Keratinocyte (primary cell): ENCODE results near the gene SETDB1. TPM values are rescaled to one million over a fixed set of nuclear protein-coding genes. Genes with fewer than 3 reads are reported as not detected.
"Not testable (repeated sequence)": the region's sequence is repeated elsewhere in the genome, so short reads cannot be mapped to it uniquely, and the experiment has no call there.

Experiments
- DNase-seq: peaks from one replicate; pipeline ENCODE4 v3.0.0-alpha.2; 2011; ENCODE audit warnings: low read depth, missing footprints, low spot score
- FAIRE-seq: peaks from 2 replicates; lab custom pipeline; 2011; peaks lifted over from hg19 to GRCh38; lab: Jason Lieb, UNC
- H2AFZ ChIP-seq: 2 replicates; pipeline ENCODE4 v1.6.0; 2012; ENCODE audit warnings: low read length, control low read depth, inconsistent platforms; ENCODE audit not compliant: control insufficient read depth
- H3K27ac ChIP-seq: 2 replicates; pipeline ENCODE4 v1.5.1; 2011; ENCODE audit warnings: low read length; ENCODE audit not compliant: control insufficient read depth, insufficient read depth
- H3K27me3 ChIP-seq: 3 replicates; pipeline ENCODE4 v1.6.0; 2011; ENCODE audit warnings: low read length; ENCODE audit not compliant: control insufficient read depth, insufficient read depth; ENCODE audit errors: extremely low read depth
- H3K36me3 ChIP-seq, 2 experiments: 2 replicates in 1 of 2; 3 replicates in 1 of 2; pipeline ENCODE4 v1.5.1; 2011; ENCODE audit warnings: low read length in 2 of 2, mild to moderate bottlenecking in 1 of 2; ENCODE audit not compliant: control insufficient read depth in 2 of 2, insufficient read depth in 2 of 2; ENCODE audit errors: extremely low read depth in 1 of 2
- H3K4me1 ChIP-seq: 3 replicates; pipeline ENCODE4 v1.5.1; 2011; ENCODE audit warnings: low read length; ENCODE audit not compliant: control insufficient read depth, insufficient read depth; ENCODE audit errors: extremely low read depth
- H3K4me2 ChIP-seq: 3 replicates; pipeline ENCODE4 v1.6.0; 2011; ENCODE audit warnings: low read depth, low read length; ENCODE audit not compliant: control insufficient read depth, insufficient read depth; ENCODE audit errors: extremely low read depth
- H3K4me3 ChIP-seq, 3 experiments: fragments of 200-600 bp in 1 of 3; sonication (generic) in 1 of 3; 2 replicates in 2 of 3; 3 replicates in 1 of 3; pipeline ENCODE4 v1.5.1; 2011 to 2016; ENCODE audit warnings: low read length in 3 of 3, mild to moderate bottlenecking in 3 of 3, control low read depth in 2 of 3, inconsistent platforms in 1 of 3, low read depth in 1 of 3, mixed read lengths in 1 of 3, mixed run types in 1 of 3, moderate library complexity in 1 of 3; ENCODE audit not compliant: control insufficient read depth in 2 of 3, insufficient read depth in 2 of 3; ENCODE audit errors: extremely low read depth in 1 of 3
- H3K79me2 ChIP-seq: 2 replicates; pipeline ENCODE4 v1.6.0; 2012; ENCODE audit warnings: low read length; ENCODE audit not compliant: control insufficient read depth, insufficient read depth
- H3K9ac ChIP-seq: 3 replicates; pipeline ENCODE4 v1.6.0; 2011; ENCODE audit warnings: low read length; ENCODE audit not compliant: control insufficient read depth, insufficient read depth; ENCODE audit errors: extremely low read depth
- H3K9me1 ChIP-seq: 3 replicates; pipeline ENCODE4 v1.6.0; 2011; ENCODE audit warnings: low read length; ENCODE audit not compliant: control insufficient read depth, insufficient read depth; ENCODE audit errors: extremely low read depth
- H3K9me3 ChIP-seq: 2 replicates; pipeline ENCODE4 v1.5.1; 2012; ENCODE audit warnings: low read depth, low read length; ENCODE audit not compliant: control insufficient read depth
- H4K20me1 ChIP-seq: 3 replicates; pipeline ENCODE4 v1.6.0; 2011; ENCODE audit warnings: low read length; ENCODE audit not compliant: control insufficient read depth, insufficient read depth; ENCODE audit errors: extremely low read depth
- CTCF ChIP-seq, 3 experiments: IDR thresholded peaks in 1 of 3; conservative IDR thresholded peaks in 1 of 3; optimal IDR thresholded peaks in 1 of 3; 2 replicates in 2 of 3; 3 replicates in 1 of 3; pipeline versions ENCODE3 to v1.5.1; 2011; ENCODE audit warnings: low read length in 3 of 3, mild to moderate bottlenecking in 3 of 3, moderate library complexity in 2 of 3, control low read depth in 1 of 3, inconsistent platforms in 1 of 3; ENCODE audit not compliant: insufficient read depth in 2 of 3; ENCODE audit errors: extremely low read depth in 1 of 3
- EZH2 ChIP-seq: IDR thresholded peaks from one replicate; pipeline ENCODE4 v1.6.1; 2012; ENCODE audit warnings: inconsistent platforms, mild to moderate bottlenecking, low read length, moderate library complexity
- dilution Hi-C: fragments of 300-500 bp; cut with MboI; formaldehyde crosslinking; loops from one replicate; pipeline ENCODE4 v1.7.0; 2020; ENCODE audit warnings: low sequenced_read_pairs; ENCODE audit not compliant: extremely low pct_ligation_motif_present
- polyA plus RNA-seq, 5 experiments: library from polyadenylated mRNA; depleted of rRNA in 3 of 5; stranded (reverse) in 3 of 5; stranded (forward) in 1 of 5; unstranded in 1 of 5; fragments of >200 nt; gene quantifications; 1 replicate in 1 of 5; 2 replicates in 3 of 5; 3 replicates in 1 of 5; pipeline versions ENCODE4 v1.2.1 to v1.2.3, GENCODE V29; 2011 to 2012; ENCODE audit warnings: missing spikeins in 2 of 5, low read depth in 1 of 5, low replicate concordance in 1 of 5

The SETDB1 gene
- polyA plus RNA-seq, 1 donor (not counting 4 experiments of a cell fraction or from before 2014, with no cell fraction given), result 31.3 TPM

DNA sequence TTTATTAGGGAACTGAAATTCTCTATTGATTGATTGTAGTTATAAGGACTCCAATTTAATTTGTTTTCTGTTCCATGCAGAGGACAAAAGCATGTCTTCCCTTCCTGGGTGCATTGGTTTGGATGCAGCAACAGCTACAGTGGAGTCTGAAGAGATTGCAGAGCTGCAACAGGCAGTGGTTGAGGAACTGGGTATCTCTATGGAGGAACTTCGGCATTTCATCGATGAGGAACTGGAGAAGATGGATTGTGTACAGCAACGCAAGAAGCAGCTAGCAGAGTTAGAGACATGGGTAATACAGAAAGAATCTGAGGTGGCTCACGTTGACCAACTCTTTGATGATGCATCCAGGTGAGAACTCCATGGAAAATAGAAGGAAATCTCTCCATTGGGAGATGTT, 1.5 kb downstream of the SETDB1 start:
- TF ChIP-seq EZH2 (no peak), CTCF (optimal IDR thresholded peaks at IDR 0.05 in 1 of 3, IDR thresholded peaks at IDR 0.05 in 1 of 3, conservative IDR thresholded peaks at IDR 0.05 in 1 of 3; ENCODE audit: extremely low read depth in 1 of 3, insufficient read depth in 2 of 3, low read length in 3 of 3) (no peak)
- no peaks in the 10 kb centered on the region for H4K20me1 ChIP-seq
- dilution Hi-C loops, result no loop called here
- H3K4me2 ChIP-seq, result no peak overlapping the region
- peaks cover 10% of the 10 kb centered on the region for H3K79me2 ChIP-seq
- DNase-seq (no peak), FAIRE-seq (no peak)
- peaks cover 11% of the 10 kb centered on the region for H3K4me1 ChIP-seq
- peaks cover 11 to 20% of the 10 kb centered on the region in 2 experiments for H3K36me3 ChIP-seq
- H3K27ac ChIP-seq, result no peak overlapping the region
- no peak overlapping the region for H2AFZ ChIP-seq
- no peaks in the 10 kb centered on the region for H3K27me3 ChIP-seq
- no peaks in the 10 kb centered on the region for H3K9me3 ChIP-seq
- no peak overlapping the region for H3K4me3 ChIP-seq
- H3K9ac ChIP-seq, result no peak overlapping the region
- no peaks in the 10 kb centered on the region for H3K9me1 ChIP-seq

GRCh38 chr1:150928286-150928685, 2.1 kb downstream of the SETDB1 start:
- Histone ChIP-seq H4K20me1 (no peaks in the 10 kb centered on the region), H2AFZ (no peak overlapping the region), H3K9me1 (no peaks in the 10 kb centered on the region), H3K79me2 (peaks cover 10% of the 10 kb centered on the region), H3K27me3 (no peaks in the 10 kb centered on the region), H3K4me2 (no peak overlapping the region), H3K27ac (no peak overlapping the region), H3K4me1 (peaks cover 7% of the 10 kb centered on the region), H3K9ac (no peak overlapping the region), H3K4me3 (no peak overlapping the region), H3K9me3 (no peaks in the 10 kb centered on the region), H3K36me3 (peaks cover 13 to 23% of the 10 kb centered on the region in 2 experiments)
- TF ChIP-seq CTCF (optimal IDR thresholded peaks at IDR 0.05 in 1 of 3, IDR thresholded peaks at IDR 0.05 in 1 of 3, conservative IDR thresholded peaks at IDR 0.05 in 1 of 3; ENCODE audit: extremely low read depth in 1 of 3, insufficient read depth in 2 of 3, low read length in 3 of 3) (no peak), EZH2 (no peak)
- dilution Hi-C loops, result no loop called here
- FAIRE-seq, result no peak
- no peak for DNase-seq

DNA sequence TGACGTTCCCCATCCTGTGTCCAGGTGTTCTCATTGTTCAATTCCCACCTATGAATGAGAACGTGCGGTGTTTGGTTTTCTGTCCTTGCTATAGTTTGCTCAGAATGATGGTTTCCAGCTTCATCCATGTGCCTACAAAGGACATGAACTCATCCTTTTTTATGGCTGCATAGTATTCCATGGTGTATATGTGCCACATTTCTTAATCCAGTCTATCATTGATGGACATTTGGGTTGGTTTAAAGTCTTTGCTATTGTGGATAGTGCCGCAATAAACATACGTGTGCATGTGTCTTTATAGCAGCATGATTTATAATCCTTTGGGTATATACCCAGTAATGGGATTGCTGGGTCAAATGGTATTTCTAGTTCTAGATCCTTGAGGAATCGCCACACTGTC, 2.6 kb downstream of the SETDB1 start:
- H3K4me2 ChIP-seq, H3K4me3 ChIP-seq, H3K27me3 ChIP-seq, H2AFZ ChIP-seq, DNase-seq, H3K4me1 ChIP-seq, H3K27ac ChIP-seq, H4K20me1 ChIP-seq, H3K9me1 ChIP-seq, H3K9me3 ChIP-seq, H3K9ac ChIP-seq, FAIRE-seq, dilution Hi-C loops: not testable (repeated sequence)
- Histone ChIP-seq H3K36me3 (peaks cover 16 to 23% of the 10 kb centered on the region in 2 experiments), H3K79me2 (peaks cover 10% of the 10 kb centered on the region)
